Measurements from ENCODE around the gene ANKRD7. TPM values are rescaled to one million over a fixed set of nuclear protein-coding genes. Genes with fewer than 3 reads are reported as not detected.

ANKRD7 gene
- total RNA-seq, 8 experiments from 2014 or later: 0.33 to 1.8 (median 1.2) TPM; not detected in 3

GRCh38 chr7:118250860-118251494 lies 26.5 kb downstream of the ANKRD7 start:
- no peak for ATAC-seq (replicated peaks in 6 of 8)
- no peak overlapping the region for H3K4me3 ChIP-seq
- no peak overlapping the region for H3K27ac ChIP-seq
- 21 to 89% (median 68%) methylated on average over 2 to 4 of the region's 4 CpGs for WGBS, 10 experiments
- in situ Hi-C loops (cut with MboI; ENCODE audit: low pct_unique_long_range_greater_than_20kb in 2 of 9, low sequenced_read_pairs in 9 of 9, unreplicated experiment in 9 of 9): no loop called here
- H3K4me1 ChIP-seq (replicated peaks in 1 of 2): no peaks in the 10 kb centered on the region

GRCh38 chr7:118252087-118252486 lies 27.6 kb downstream of the ANKRD7 start:
- Histone ChIP-seq H3K4me1 (replicated peaks in 1 of 2) (no peaks in the 10 kb centered on the region), H3K4me3 (no peak overlapping the region), H3K27ac (no peak overlapping the region)
- no peak for ATAC-seq (replicated peaks in 6 of 8)
- WGBS, 10 experiments: 33 to 100% (median 90%) methylated on average over 1 of the region's 1 CpG; no CpG with 5 or more reads in 3 of the 10 experiments
- in situ Hi-C loops (cut with MboI; ENCODE audit: low pct_unique_long_range_greater_than_20kb in 2 of 9, low sequenced_read_pairs in 9 of 9, unreplicated experiment in 9 of 9): no loop called here

- in situ Hi-C loops (cut with MboI; ENCODE audit: low pct_unique_long_range_greater_than_20kb in 2 of 9, low sequenced_read_pairs in 9 of 9, unreplicated experiment in 9 of 9): no loop called here
- no peak overlapping the region for H3K27ac ChIP-seq
- 35 to 100% (median 92%) methylated on average over 1 to 2 of the region's 2 CpGs for WGBS, 10 experiments
- no peak overlapping the region for H3K4me3 ChIP-seq
- peaks cover 0 to 2% of the 10 kb centered on the region in 2 donors for H3K4me1 ChIP-seq (replicated peaks in 1 of 2)
- no peak for ATAC-seq (replicated peaks in 6 of 8)
Measured at GRCh38 chr7:118259115-118259514, 34.6 kb downstream of the ANKRD7 start.

GRCh38 chr7:118264836-118265235 lies 40.3 kb downstream of the ANKRD7 start:
- peak in 1 of 8 experiments; percentile 39 for ATAC-seq (replicated peaks in 6 of 8)
- no peak overlapping the region for H3K27ac ChIP-seq
- H3K4me3 ChIP-seq: no peak overlapping the region
- in situ Hi-C loops (cut with MboI; ENCODE audit: low pct_unique_long_range_greater_than_20kb in 2 of 9, low sequenced_read_pairs in 9 of 9, unreplicated experiment in 9 of 9): no loop called here
- H3K4me1 ChIP-seq (replicated peaks in 1 of 2): peaks cover 0 to 2% of the 10 kb centered on the region in 2 donors

GRCh38 chr7:118280319-118281012 lies 56.0 kb downstream of the ANKRD7 start:
- Histone ChIP-seq H3K27ac (no peak overlapping the region), H3K4me1 (replicated peaks in 1 of 2) (peaks cover 0 to 20% of the 10 kb centered on the region in 2 donors), H3K4me3 (no peak overlapping the region)
- WGBS, 10 experiments: 15 to 80% (median 58%) methylated on average over 1 to 2 of the region's 2 CpGs; no CpG with 5 or more reads in 2 of the 10 experiments
- peak in 1 of 8 experiments; percentile 36 for ATAC-seq (replicated peaks in 6 of 8)
- in situ Hi-C loops (cut with MboI; ENCODE audit: low pct_unique_long_range_greater_than_20kb in 2 of 9, low sequenced_read_pairs in 9 of 9, unreplicated experiment in 9 of 9): no loop called here

GRCh38 chr7:118281196-118281595 lies 56.7 kb downstream of the ANKRD7 start:
- in situ Hi-C loops (cut with MboI; ENCODE audit: low pct_unique_long_range_greater_than_20kb in 2 of 9, low sequenced_read_pairs in 9 of 9, unreplicated experiment in 9 of 9): no loop called here
- WGBS, 10 experiments: 0 to 89% (median 58%) methylated on average over 1 to 3 of the region's 3 CpGs
- H3K4me3 ChIP-seq: no peak overlapping the region
- no peak for ATAC-seq (replicated peaks in 6 of 8)
- H3K4me1 ChIP-seq (replicated peaks in 1 of 2): peaks cover 0 to 20% of the 10 kb centered on the region in 2 donors
- no peak overlapping the region for H3K27ac ChIP-seq

GRCh38 chr7:118285358-118285757 lies 60.9 kb downstream of the ANKRD7 start:
- Histone ChIP-seq H3K4me1 (replicated peaks in 1 of 2) (peaks cover 0 to 5% of the 10 kb centered on the region in 2 donors), H3K4me3 (no peak overlapping the region), H3K27ac (no peak overlapping the region)
- in situ Hi-C loops (cut with MboI; ENCODE audit: low pct_unique_long_range_greater_than_20kb in 2 of 9, low sequenced_read_pairs in 9 of 9, unreplicated experiment in 9 of 9): no loop called here
- no peak for ATAC-seq (replicated peaks in 6 of 8)

GRCh38 chr7:118286131-118286530 lies 61.6 kb downstream of the ANKRD7 start:
- no peak for ATAC-seq (replicated peaks in 6 of 8)
- in situ Hi-C loops (cut with MboI; ENCODE audit: low pct_unique_long_range_greater_than_20kb in 2 of 9, low sequenced_read_pairs in 9 of 9, unreplicated experiment in 9 of 9): no loop called here
- WGBS, 10 experiments: 44 to 75% methylated on average over 2 of the region's 2 CpGs; no CpG with 5 or more reads in 8 of the 10 experiments
- Histone ChIP-seq H3K27ac (no peak overlapping the region), H3K4me1 (replicated peaks in 1 of 2) (peaks cover 0 to 3% of the 10 kb centered on the region in 2 donors), H3K4me3 (no peak overlapping the region)

GRCh38 chr7:118288098-118288497 lies 63.6 kb downstream of the ANKRD7 start:
- no peak overlapping the region for H3K4me3 ChIP-seq
- no peak overlapping the region for H3K27ac ChIP-seq
- H3K4me1 ChIP-seq (replicated peaks in 1 of 2): no peaks in the 10 kb centered on the region
- in situ Hi-C loops (cut with MboI; ENCODE audit: low pct_unique_long_range_greater_than_20kb in 2 of 9, low sequenced_read_pairs in 9 of 9, unreplicated experiment in 9 of 9): no loop called here
- ATAC-seq (replicated peaks in 6 of 8): no peak

GRCh38 chr7:118289476-118289875 lies 65.0 kb downstream of the ANKRD7 start:
- H3K27ac ChIP-seq: no peak overlapping the region
- no peak overlapping the region for H3K4me3 ChIP-seq
- no peak for ATAC-seq (replicated peaks in 6 of 8)
- in situ Hi-C loops (cut with MboI; ENCODE audit: low pct_unique_long_range_greater_than_20kb in 2 of 9, low sequenced_read_pairs in 9 of 9, unreplicated experiment in 9 of 9): no loop called here
- no peaks in the 10 kb centered on the region for H3K4me1 ChIP-seq (replicated peaks in 1 of 2)

Other genes starting within 250 kb of the ANKRD7 start
- 10 to 100 TPM; 28.3 to 46.1 (median 44.3) TPM for gene LSM8, start 40.5 kb upstream of the ANKRD7 start, total RNA-seq